A673 (cell line): ENCODE measurements around the gene CLSTN2. TPM values are rescaled to one million over a fixed set of nuclear protein-coding genes. Genes with fewer than 3 reads are reported as not detected.

Source experiments
- BruUV-seq: library from RNA; stranded (reverse); fragments of 400-500 nt; replicated peaks from 2 replicates; lab custom pipeline; 2021; lab: Mats Ljungman, UMichigan
- CTCF ChIA-PET: fragments of 300-600 bp; sonication (Branson Sonifier 250); formaldehyde crosslinking; loops from one replicate; lab custom pipeline; 2022; ENCODE audit warnings: antibody characterized with exemption; lab: Charles Lee
- POLR2A ChIA-PET: fragments of 300-600 bp; sonication (Branson Sonifier 250); formaldehyde crosslinking; loops from one replicate; lab custom pipeline; 2022; ENCODE audit warnings: antibody characterized with exemption; ENCODE audit not compliant: low non-redundant PET; lab: Charles Lee
- DNase-seq: peaks from one replicate; pipeline ENCODE4 v3.0.0-alpha.2; 2015; ENCODE audit warnings: low spot score
- H3K27ac ChIP-seq: fragments of 200-600 bp; sonication (generic); 2 replicates; pipeline ENCODE4 v1.5.1; 2016; ENCODE audit warnings: mixed run types, low read depth, mild to moderate bottlenecking, mixed read lengths, antibody characterized with exemption, low read length; ENCODE audit not compliant: poor library complexity, severe bottlenecking
- H3K27me3 ChIP-seq: fragments of 200-600 bp; sonication (generic); replicated peaks from 2 replicates; pipeline ENCODE4 v1.6.1; 2017; ENCODE audit warnings: mixed run types, low read depth, mild to moderate bottlenecking, mixed read lengths, antibody characterized with exemption, low read length; ENCODE audit not compliant: insufficient read depth, poor library complexity
- H3K36me3 ChIP-seq: fragments of 200-600 bp; sonication (generic); 2 replicates; pipeline ENCODE4 v1.6.1; 2016; ENCODE audit warnings: mixed run types, mild to moderate bottlenecking, mixed read lengths, antibody characterized with exemption, low read length; ENCODE audit not compliant: insufficient read depth, poor library complexity, severe bottlenecking
- H3K4me1 ChIP-seq: fragments of 200-600 bp; sonication (generic); 2 replicates; pipeline ENCODE4 v1.6.1; 2017; ENCODE audit warnings: mixed run types, mild to moderate bottlenecking, mixed read lengths, antibody characterized with exemption, low read length; ENCODE audit not compliant: insufficient read depth, poor library complexity, severe bottlenecking
- H3K4me3 ChIP-seq: fragments of 200-600 bp; sonication (generic); 2 replicates; pipeline ENCODE4 v1.5.1; 2016; ENCODE audit warnings: low read depth, mixed run types, mild to moderate bottlenecking, mixed read lengths, low read length; ENCODE audit not compliant: poor library complexity, severe bottlenecking
- H3K9me3 ChIP-seq: fragments of 200-600 bp; sonication (generic); 2 replicates; pipeline ENCODE4 v1.6.1; 2016; ENCODE audit warnings: mixed run types, low read depth, mild to moderate bottlenecking, mixed read lengths, antibody characterized with exemption, low read length; ENCODE audit not compliant: poor library complexity, severe bottlenecking
- CTCF ChIP-seq: fragments of 300-800, 200-600 bp; sonication (generic); conservative IDR thresholded peaks from 2 replicates; pipeline ENCODE4 v1.5.1; 2017; ENCODE audit warnings: low read depth, mild to moderate bottlenecking, antibody characterized with exemption, low read length, moderate library complexity, mixed read lengths
- EZH2 ChIP-seq: fragments of 200-600 bp; sonication (generic); IDR thresholded peaks from 2 replicates; pipeline ENCODE4 v1.6.1; 2017; ENCODE audit warnings: borderline replicate concordance, low read depth, mild to moderate bottlenecking, mixed read lengths, antibody characterized with exemption, low read length; ENCODE audit not compliant: poor library complexity, severe bottlenecking
- intact Hi-C: fragments of 100-400 bp; cut with micrococcal nuclease; formaldehyde crosslinking; loops from one replicate; pipeline ENCODE4 v1.10.0; 2022; ENCODE audit not compliant: unreplicated experiment
- total RNA-seq: library from RNA; stranded (reverse); gene quantifications from 2 replicates; pipeline ENCODE4 v1.2.3, GENCODE V29; 2021

The CLSTN2 gene
- total RNA-seq, 1 experiment from 2014 or later: 50.7 TPM

DNA sequence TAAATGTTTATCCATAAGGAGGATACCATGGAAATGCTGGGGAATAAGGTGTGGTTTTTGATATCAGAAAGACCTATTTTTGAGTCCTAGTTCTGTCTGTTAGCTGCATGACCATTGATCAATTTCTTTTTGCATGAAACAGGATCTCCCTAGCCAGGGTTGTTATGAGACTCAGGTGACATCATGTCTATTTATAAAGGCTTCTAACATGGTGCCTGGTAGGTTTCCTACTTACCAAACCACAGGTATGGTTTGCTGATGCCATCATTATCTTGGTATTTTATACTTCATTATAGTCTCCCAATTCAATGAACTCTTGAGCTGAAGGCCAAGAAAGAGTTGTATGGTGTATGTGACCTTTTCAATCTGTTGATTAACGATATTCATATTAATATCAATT, 144.0 kb downstream of the CLSTN2 start:
- Histone ChIP-seq H3K4me1 (no peaks in the 10 kb centered on the region), H3K27ac (no peak overlapping the region), H3K36me3 (no peaks in the 10 kb centered on the region), H3K9me3 (no peaks in the 10 kb centered on the region), H3K4me3 (no peak overlapping the region), H3K27me3 (no peaks in the 10 kb centered on the region)
- ChIA-PET POLR2A (no interaction called here), CTCF (no interaction called here)
- no peak for DNase-seq
- intact Hi-C loops: no loop called here
- no TSS peak for BruUV-seq
- TF ChIP-seq CTCF: no peak
- no peak for TF ChIP-seq EZH2

- CTCF ChIA-PET: interaction anchor here (0.6 kb wide), 1 partner anchor 705 kb away, joined by 9 read pairs; no protein-coding TSS in a partner anchor
Observed at GRCh38 chr3:140081887-140082286, 146.9 kb downstream of the CLSTN2 start.

GRCh38 chr3:140085001-140085400, 150.0 kb downstream of the CLSTN2 start:
- POLR2A ChIA-PET: no interaction called here

More at GRCh38 chr3:140081887-140082286, 146.9 kb downstream of the CLSTN2 start:
- Histone ChIP-seq H3K27ac (no peak overlapping the region), H3K9me3 (no peaks in the 10 kb centered on the region), H3K4me3 (no peak overlapping the region), H3K4me1 (no peaks in the 10 kb centered on the region), H3K36me3 (no peaks in the 10 kb centered on the region), H3K27me3 (no peaks in the 10 kb centered on the region)
- TF ChIP-seq EZH2 (no peak), CTCF (no peak)
- POLR2A ChIA-PET: no interaction called here
- BruUV-seq: no TSS peak
- intact Hi-C loops: no loop called here
- no peak for DNase-seq

More at GRCh38 chr3:140085001-140085400, 150.0 kb downstream of the CLSTN2 start:
- no peak overlapping the region for H3K4me3 ChIP-seq
- H3K36me3 ChIP-seq: no peaks in the 10 kb centered on the region
- no peaks in the 10 kb centered on the region for H3K4me1 ChIP-seq
- CTCF ChIA-PET: no interaction called here
- no peak for TF ChIP-seq CTCF
- no peak for DNase-seq
- no TSS peak for BruUV-seq
- intact Hi-C loops: no loop called here
- H3K9me3 ChIP-seq: no peaks in the 10 kb centered on the region
- H3K27ac ChIP-seq: no peak overlapping the region
- H3K27me3 ChIP-seq: no peaks in the 10 kb centered on the region
